PFSK-1 (cell line): Measurements from ENCODE around the gene FITM1.
A peak's percentile ranks its signal among the peaks of the same experiment; 100 is the strongest.

ENCODE experiments used
- FOXP2 ChIP-seq: optimal IDR thresholded peaks from 2 replicates; pipeline ENCODE3; 2011; ENCODE audit warnings: borderline replicate concordance, control low read depth, inconsistent platforms; ENCODE audit not compliant: insufficient read depth; ENCODE audit errors: extremely low read length, extremely low read depth
- POLR2AphosphoS5 ChIP-seq: IDR thresholded peaks from 2 replicates; pipeline ENCODE4 v1.6.1; 2012; ENCODE audit warnings: low read depth, mild to moderate bottlenecking, control low read depth, low read length, moderate library complexity
- SIN3A ChIP-seq: IDR thresholded peaks from 2 replicates; pipeline ENCODE4 v1.6.1; 2012; ENCODE audit warnings: mild to moderate bottlenecking, low read length, moderate library complexity, borderline replicate concordance; ENCODE audit not compliant: insufficient read depth

Gene FITM1

GRCh38 chr14:24181371-24182077 lies 51.1 kb downstream of the FITM1 start:
- TF ChIP-seq SIN3A: no peak
- no peak for TF ChIP-seq FOXP2
- 0 out of 2 replicates have a peak, but pooled peaks have one; percentile 5 for TF ChIP-seq POLR2AphosphoS5
